GM12878 (cell line): ENCODE data around the gene GRIK4. TPM values are rescaled to one million over a fixed set of nuclear protein-coding genes. Genes with fewer than 3 reads are reported as not detected.

Source experiments
- FOS ChIP-seq: IDR thresholded peaks from 3 replicates; pipeline ENCODE4 v1.6.1; 2011; ENCODE audit warnings: borderline replicate concordance; ENCODE audit not compliant: insufficient read length; ENCODE audit errors: extremely low read depth
- HDAC6 ChIP-seq: fragments of 200-600 bp; sonication (generic); IDR thresholded peaks from one replicate; pipeline ENCODE4 v1.8.0; 2017; ENCODE audit warnings: antibody characterized with exemption; ENCODE audit not compliant: unreplicated experiment
- KDM1A ChIP-seq: fragments of 200-600 bp; sonication (generic); IDR thresholded peaks from 2 replicates; pipeline ENCODE4 v1.6.1; 2016; ENCODE audit warnings: borderline replicate concordance
- MEF2A ChIP-seq: IDR thresholded peaks from 2 replicates; pipeline ENCODE4 v1.6.1; 2011; ENCODE audit warnings: low read depth, mild to moderate bottlenecking, low read length, moderate library complexity; ENCODE audit not compliant: insufficient read depth
- NR2C2 ChIP-seq: IDR thresholded peaks from 2 replicates; pipeline ENCODE4 v1.6.1; 2011; ENCODE audit warnings: borderline replicate concordance, low read depth; ENCODE audit not compliant: control insufficient read depth, insufficient read length
- SUZ12 ChIP-seq: fragments of 200-600 bp; sonication (generic); IDR thresholded peaks from one replicate; pipeline ENCODE4 v1.6.1; 2018; ENCODE audit warnings: antibody characterized with exemption, mild to moderate bottlenecking; ENCODE audit not compliant: unreplicated experiment
- YBX1 ChIP-seq: fragments of 450-650 bp; IDR thresholded peaks from 2 replicates; pipeline ENCODE4 v1.6.1; 2016; ENCODE audit warnings: antibody characterized with exemption
- polyA plus RNA-seq, 11 experiments: library from polyadenylated mRNA; depleted of rRNA in 4 of 11; unstranded in 6 of 11; stranded (reverse) in 5 of 11; fragments of >200 nt; fragmentation: Nextera tagmentation in 4 of 11; fragmentation: Illumina TruSeq in 1 of 11; extraction: Ambion mirVana in 4 of 11; extraction: Trizol in 1 of 11; gene quantifications; 1 replicate in 1 of 11; 2 replicates in 10 of 11; pipeline versions ENCODE4 v1.2.1 to v1.2.3, GENCODE V29; 2011 to 2016; ENCODE audit warnings: inconsistent platforms in 2 of 11, missing spikeins in 2 of 11, low read depth in 1 of 11
- total RNA-seq, 4 experiments: library from RNA; depleted of rRNA in 3 of 4; stranded (reverse); fragments of >200 nt in 3 of 4; fragmentation: Illumina TruSeq in 1 of 4; extraction: Trizol in 1 of 4; gene quantifications; 2 replicates each; pipeline versions ENCODE4 v1.2.1 to v1.2.3, GENCODE V29; 2013 to 2021
- TF ChIP-seq, protein P1 (sequence below): fragments of 450-650 bp; IDR thresholded peaks from 2 replicates; pipeline ENCODE4 v1.6.1; 2017; ENCODE audit warnings: antibody characterized with exemption, mild to moderate bottlenecking, moderate library complexity

Gene GRIK4
- total and polyA plus RNA-seq, 10 of the 15 experiments (the other 5 are each of a cell fraction or from before 2014, with no cell fraction given) = 0.33 to 3.6 (median 0.72) TPM

- TF ChIP-seq, protein P1, sequence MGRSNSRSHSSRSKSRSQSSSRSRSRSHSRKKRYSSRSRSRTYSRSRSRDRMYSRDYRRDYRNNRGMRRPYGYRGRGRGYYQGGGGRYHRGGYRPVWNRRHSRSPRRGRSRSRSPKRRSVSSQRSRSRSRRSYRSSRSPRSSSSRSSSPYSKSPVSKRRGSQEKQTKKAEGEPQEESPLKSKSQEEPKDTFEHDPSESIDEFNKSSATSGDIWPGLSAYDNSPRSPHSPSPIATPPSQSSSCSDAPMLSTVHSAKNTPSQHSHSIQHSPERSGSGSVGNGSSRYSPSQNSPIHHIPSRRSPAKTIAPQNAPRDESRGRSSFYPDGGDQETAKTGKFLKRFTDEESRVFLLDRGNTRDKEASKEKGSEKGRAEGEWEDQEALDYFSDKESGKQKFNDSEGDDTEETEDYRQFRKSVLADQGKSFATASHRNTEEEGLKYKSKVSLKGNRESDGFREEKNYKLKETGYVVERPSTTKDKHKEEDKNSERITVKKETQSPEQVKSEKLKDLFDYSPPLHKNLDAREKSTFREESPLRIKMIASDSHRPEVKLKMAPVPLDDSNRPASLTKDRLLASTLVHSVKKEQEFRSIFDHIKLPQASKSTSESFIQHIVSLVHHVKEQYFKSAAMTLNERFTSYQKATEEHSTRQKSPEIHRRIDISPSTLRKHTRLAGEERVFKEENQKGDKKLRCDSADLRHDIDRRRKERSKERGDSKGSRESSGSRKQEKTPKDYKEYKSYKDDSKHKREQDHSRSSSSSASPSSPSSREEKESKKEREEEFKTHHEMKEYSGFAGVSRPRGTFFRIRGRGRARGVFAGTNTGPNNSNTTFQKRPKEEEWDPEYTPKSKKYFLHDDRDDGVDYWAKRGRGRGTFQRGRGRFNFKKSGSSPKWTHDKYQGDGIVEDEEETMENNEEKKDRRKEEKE = no peak
- TF ChIP-seq MEF2A (no peak), KDM1A (no peak), YBX1 (no peak), FOS (no peak), HDAC6 (no peak), NR2C2 (no peak), SUZ12 (no peak)
These were observed 303.2 kb downstream of the GRIK4 start (continued) for GRCh38 chr11:120814531-120815318.
